Measurements from ENCODE around the gene MIEN1.

- TF ChIP-seq POLR2AphosphoS5 (IDR thresholded peaks at IDR 0.05): no peak
- TF ChIP-seq, protein P1, sequence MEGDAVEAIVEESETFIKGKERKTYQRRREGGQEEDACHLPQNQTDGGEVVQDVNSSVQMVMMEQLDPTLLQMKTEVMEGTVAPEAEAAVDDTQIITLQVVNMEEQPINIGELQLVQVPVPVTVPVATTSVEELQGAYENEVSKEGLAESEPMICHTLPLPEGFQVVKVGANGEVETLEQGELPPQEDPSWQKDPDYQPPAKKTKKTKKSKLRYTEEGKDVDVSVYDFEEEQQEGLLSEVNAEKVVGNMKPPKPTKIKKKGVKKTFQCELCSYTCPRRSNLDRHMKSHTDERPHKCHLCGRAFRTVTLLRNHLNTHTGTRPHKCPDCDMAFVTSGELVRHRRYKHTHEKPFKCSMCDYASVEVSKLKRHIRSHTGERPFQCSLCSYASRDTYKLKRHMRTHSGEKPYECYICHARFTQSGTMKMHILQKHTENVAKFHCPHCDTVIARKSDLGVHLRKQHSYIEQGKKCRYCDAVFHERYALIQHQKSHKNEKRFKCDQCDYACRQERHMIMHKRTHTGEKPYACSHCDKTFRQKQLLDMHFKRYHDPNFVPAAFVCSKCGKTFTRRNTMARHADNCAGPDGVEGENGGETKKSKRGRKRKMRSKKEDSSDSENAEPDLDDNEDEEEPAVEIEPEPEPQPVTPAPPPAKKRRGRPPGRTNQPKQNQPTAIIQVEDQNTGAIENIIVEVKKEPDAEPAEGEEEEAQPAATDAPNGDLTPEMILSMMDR (IDR thresholded peaks at IDR 0.05): no peak
- no peak for TF ChIP-seq EP300 (IDR thresholded peaks at IDR 0.05)
- TF ChIP-seq POLR2A (IDR thresholded peaks at IDR 0.05): no peak
Measured at GRCh38 chr17:39709319-39709997, 20.9 kb downstream of the MIEN1 start.
